PFSK-1 (cell line): Measurements from ENCODE around the gene DNAJB5.

ENCODE experiments used
- FOXP2 ChIP-seq: optimal IDR thresholded peaks from 2 replicates; pipeline ENCODE3; 2011; ENCODE audit warnings: borderline replicate concordance, control low read depth, inconsistent platforms; ENCODE audit not compliant: insufficient read depth; ENCODE audit errors: extremely low read length, extremely low read depth
- POLR2AphosphoS5 ChIP-seq: IDR thresholded peaks from 2 replicates; pipeline ENCODE4 v1.6.1; 2012; ENCODE audit warnings: low read depth, mild to moderate bottlenecking, control low read depth, low read length, moderate library complexity
- SIN3A ChIP-seq: IDR thresholded peaks from 2 replicates; pipeline ENCODE4 v1.6.1; 2012; ENCODE audit warnings: mild to moderate bottlenecking, low read length, moderate library complexity, borderline replicate concordance; ENCODE audit not compliant: insufficient read depth
- TAF1 ChIP-seq: IDR thresholded peaks from 2 replicates; pipeline ENCODE4 v1.6.1; 2012; ENCODE audit warnings: low read length, control low read depth, borderline replicate concordance; ENCODE audit not compliant: insufficient read depth
- TF ChIP-seq, protein P1 (sequence below), 2 experiments: IDR thresholded peaks; 2 replicates each; pipeline versions ENCODE4 v1.6.1 to v1.8.0; 2011 to 2012; ENCODE audit warnings: low read depth in 2 of 2, low read length in 2 of 2, control low read depth in 1 of 2, inconsistent platforms in 1 of 2, mild to moderate bottlenecking in 1 of 2, moderate library complexity in 1 of 2; ENCODE audit not compliant: insufficient read depth in 1 of 2

DNAJB5 gene

GRCh38 chr9:35035851-35036701 is 46.5 kb downstream of the DNAJB5 start:
- TF ChIP-seq POLR2AphosphoS5 (no peak), TAF1 (no peak), FOXP2 (no peak), SIN3A (no peak)
- TF ChIP-seq, protein P1, sequence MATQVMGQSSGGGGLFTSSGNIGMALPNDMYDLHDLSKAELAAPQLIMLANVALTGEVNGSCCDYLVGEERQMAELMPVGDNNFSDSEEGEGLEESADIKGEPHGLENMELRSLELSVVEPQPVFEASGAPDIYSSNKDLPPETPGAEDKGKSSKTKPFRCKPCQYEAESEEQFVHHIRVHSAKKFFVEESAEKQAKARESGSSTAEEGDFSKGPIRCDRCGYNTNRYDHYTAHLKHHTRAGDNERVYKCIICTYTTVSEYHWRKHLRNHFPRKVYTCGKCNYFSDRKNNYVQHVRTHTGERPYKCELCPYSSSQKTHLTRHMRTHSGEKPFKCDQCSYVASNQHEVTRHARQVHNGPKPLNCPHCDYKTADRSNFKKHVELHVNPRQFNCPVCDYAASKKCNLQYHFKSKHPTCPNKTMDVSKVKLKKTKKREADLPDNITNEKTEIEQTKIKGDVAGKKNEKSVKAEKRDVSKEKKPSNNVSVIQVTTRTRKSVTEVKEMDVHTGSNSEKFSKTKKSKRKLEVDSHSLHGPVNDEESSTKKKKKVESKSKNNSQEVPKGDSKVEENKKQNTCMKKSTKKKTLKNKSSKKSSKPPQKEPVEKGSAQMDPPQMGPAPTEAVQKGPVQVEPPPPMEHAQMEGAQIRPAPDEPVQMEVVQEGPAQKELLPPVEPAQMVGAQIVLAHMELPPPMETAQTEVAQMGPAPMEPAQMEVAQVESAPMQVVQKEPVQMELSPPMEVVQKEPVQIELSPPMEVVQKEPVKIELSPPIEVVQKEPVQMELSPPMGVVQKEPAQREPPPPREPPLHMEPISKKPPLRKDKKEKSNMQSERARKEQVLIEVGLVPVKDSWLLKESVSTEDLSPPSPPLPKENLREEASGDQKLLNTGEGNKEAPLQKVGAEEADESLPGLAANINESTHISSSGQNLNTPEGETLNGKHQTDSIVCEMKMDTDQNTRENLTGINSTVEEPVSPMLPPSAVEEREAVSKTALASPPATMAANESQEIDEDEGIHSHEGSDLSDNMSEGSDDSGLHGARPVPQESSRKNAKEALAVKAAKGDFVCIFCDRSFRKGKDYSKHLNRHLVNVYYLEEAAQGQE (IDR thresholded peaks at IDR 0.05; ENCODE audit: insufficient read depth in 1 of 2, low read depth in 2 of 2, low read length in 2 of 2), result no peak

GRCh38 chr9:35042081-35042604 is 52.6 kb downstream of the DNAJB5 start:
- TF ChIP-seq SIN3A, result no peak
- no peak for TF ChIP-seq FOXP2
- no peak for TF ChIP-seq TAF1
- TF ChIP-seq, protein P1 (IDR thresholded peaks at IDR 0.05; ENCODE audit: insufficient read depth in 1 of 2, low read depth in 2 of 2, low read length in 2 of 2), result no peak
- no peak for TF ChIP-seq POLR2AphosphoS5

GRCh38 chr9:35042891-35043545 is 53.5 kb downstream of the DNAJB5 start:
- TF ChIP-seq, protein P1 (IDR thresholded peaks at IDR 0.05; ENCODE audit: insufficient read depth in 1 of 2, low read depth in 2 of 2, low read length in 2 of 2), result no peak
- TF ChIP-seq POLR2AphosphoS5, result no peak
- no peak for TF ChIP-seq SIN3A
- no peak for TF ChIP-seq FOXP2
- no peak for TF ChIP-seq TAF1

DNA sequence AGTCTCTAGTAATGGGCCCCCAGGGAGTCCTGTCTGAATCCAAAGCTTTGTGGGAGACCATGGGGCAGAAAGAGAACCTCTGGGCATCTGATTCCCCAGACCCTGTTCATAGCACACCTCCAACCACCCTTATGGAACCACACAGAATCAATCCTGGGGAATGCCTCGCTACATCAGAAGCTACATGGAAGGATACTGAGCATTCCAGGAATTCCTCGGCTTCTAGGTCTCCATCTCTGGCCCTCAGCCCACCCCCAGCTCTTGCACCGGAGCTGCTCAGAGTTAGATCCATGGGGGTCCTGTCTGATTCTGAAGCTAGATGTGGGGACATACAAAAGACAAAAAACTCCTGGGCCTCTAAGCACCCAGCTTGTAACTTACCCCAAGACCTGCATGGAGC is 54.5 kb downstream of the DNAJB5 start:
- TF ChIP-seq, protein P1 (IDR thresholded peaks at IDR 0.05; ENCODE audit: insufficient read depth in 1 of 2, low read depth in 2 of 2, low read length in 2 of 2), result no peak
- TF ChIP-seq FOXP2, result no peak
